HCT116 (cell line): ENCODE measurements around the gene CLDN15. TPM values are rescaled to one million over a fixed set of nuclear protein-coding genes. Genes with fewer than 3 reads are reported as not detected.

Experiments
- ATAC-seq: fragments of 200-7000 bp; cut with Tn5 transposase; 2 replicates; pipeline ENCODE4 v1.9.1; 2020; ENCODE audit warnings: mild to moderate bottlenecking, moderate library complexity
- BruUV-seq: library from RNA; stranded (reverse); fragments of 400-500 nt; replicated peaks from 2 replicates; lab custom pipeline; 2021; lab: Mats Ljungman, UMichigan
- CTCF ChIA-PET: fragments of 300-600 bp; sonication (Branson Sonifier 250); formaldehyde crosslinking; loops from one replicate; lab custom pipeline; 2021; ENCODE audit warnings: antibody characterized with exemption; lab: Charles Lee
- POLR2A ChIA-PET: fragments of 300-600, 350-600 bp; sonication (Branson Sonifier 250); formaldehyde crosslinking; loops from one replicate; lab custom pipeline; 2021; ENCODE audit warnings: antibody characterized with exemption; lab: Charles Lee
- RAD21 ChIA-PET, 2 experiments: fragments of 300-600 bp; sonication (Branson Sonifier 250); formaldehyde crosslinking; loops; one replicate each; lab custom pipeline; 2023; ENCODE audit warnings: low total read pairs in 2 of 2; ENCODE audit not compliant: uncharacterized antibody in 2 of 2, unreplicated experiment in 2 of 2, low non-redundant PET in 1 of 2; lab: Charles Lee
- DNase-seq: peaks from one replicate; pipeline ENCODE4 v3.0.0-alpha.2; 2010; ENCODE audit warnings: low read depth, low spot score
- H2AFZ ChIP-seq: fragments of 200-600 bp; shearing (Covaris generic), sonication (generic); 2 replicates; pipeline ENCODE4 v1.6.1; 2017; ENCODE audit warnings: low read depth, mixed run types, mixed read lengths, antibody characterized with exemption, low read length; ENCODE audit not compliant: poor library complexity, severe bottlenecking
- H3K27ac ChIP-seq: 2 replicates; pipeline ENCODE4 v1.5.1; 2012; ENCODE audit warnings: low read depth, low read length
- H3K27me3 ChIP-seq: fragments of 200-600 bp; sonication (generic); 2 replicates; pipeline ENCODE4 v1.6.1; 2016; ENCODE audit warnings: mixed run types, low read length, mixed read lengths; ENCODE audit not compliant: insufficient read depth
- H3K36me3 ChIP-seq, 2 experiments: fragments of 200-500 bp in 1 of 2; fragments of 200-600 bp in 1 of 2; sonication (Bioruptor generic) in 1 of 2; sonication (generic) in 1 of 2; 2 replicates each; pipeline versions ENCODE4 v1.5.1 to v1.6.1; 2014 to 2016; ENCODE audit warnings: low read length in 2 of 2, inconsistent platforms in 1 of 2, mixed read lengths in 1 of 2, mixed run types in 1 of 2; ENCODE audit not compliant: insufficient read depth in 2 of 2, control insufficient read depth in 1 of 2
- H3K4me1 ChIP-seq, 2 experiments: fragments of 200-600 bp in 1 of 2; sonication (generic) in 1 of 2; 2 replicates each; pipeline versions ENCODE4 v1.5.1 to v1.6.1; 2012 to 2017; ENCODE audit warnings: low read length in 2 of 2, inconsistent platforms in 1 of 2, mild to moderate bottlenecking in 1 of 2, mixed read lengths in 1 of 2, mixed run types in 1 of 2, moderate library complexity in 1 of 2; ENCODE audit not compliant: insufficient read depth in 2 of 2, control insufficient read depth in 1 of 2
- H3K4me2 ChIP-seq: fragments of 200-600 bp; sonication (generic); 2 replicates; pipeline ENCODE4 v1.6.1; 2017; ENCODE audit warnings: mixed run types, low read length, mixed read lengths
- H3K4me3 ChIP-seq, 2 experiments: fragments of 200-600 bp in 1 of 2; sonication (generic) in 1 of 2; replicated peaks in 1 of 2; 2 replicates each; pipeline ENCODE4 v1.5.1; 2011 to 2016; ENCODE audit warnings: low read length in 2 of 2, control low read depth in 1 of 2, low read depth in 1 of 2, mild to moderate bottlenecking in 1 of 2, mixed read lengths in 1 of 2, mixed run types in 1 of 2
- H3K79me2 ChIP-seq: fragments of 200-600 bp; sonication (generic); 2 replicates; pipeline ENCODE4 v1.6.1; 2017; ENCODE audit warnings: mild to moderate bottlenecking, mixed run types, low read length, moderate library complexity, mixed read lengths; ENCODE audit not compliant: insufficient read depth
- H3K9ac ChIP-seq: fragments of 200-600 bp; sonication (generic); 2 replicates; pipeline ENCODE4 v1.6.1; 2016; ENCODE audit warnings: low read length, mixed read lengths
- H3K9me2 ChIP-seq: fragments of 200-600 bp; sonication (generic), shearing (Covaris generic); 2 replicates; pipeline ENCODE4 v1.6.1; 2017; ENCODE audit warnings: mixed run types, mild to moderate bottlenecking, moderate library complexity; ENCODE audit not compliant: insufficient read depth
- H3K9me3 ChIP-seq, 2 experiments: fragments of 200-500 bp in 1 of 2; fragments of 200-600 bp in 1 of 2; sonication (Bioruptor generic) in 1 of 2; sonication (generic) in 1 of 2; 2 replicates each; pipeline ENCODE4 v1.6.1; 2014 to 2017; ENCODE audit warnings: low read length in 2 of 2, mixed read lengths in 2 of 2, inconsistent platforms in 1 of 2, low read depth in 1 of 2, mild to moderate bottlenecking in 1 of 2, mixed run types in 1 of 2, moderate library complexity in 1 of 2; ENCODE audit not compliant: control insufficient read depth in 1 of 2, insufficient read depth in 1 of 2
- H4K20me1 ChIP-seq: fragments of 200-600 bp; sonication (generic), shearing (Covaris generic); 2 replicates; pipeline ENCODE4 v1.6.1; 2017; ENCODE audit warnings: mixed run types, mild to moderate bottlenecking, moderate library complexity; ENCODE audit not compliant: insufficient read depth
- ATF3 ChIP-seq: IDR thresholded peaks from 2 replicates; pipeline ENCODE4 v1.6.1; 2012
- CBX3 ChIP-seq: IDR thresholded peaks from 2 replicates; pipeline ENCODE4 v1.6.1; 2012; ENCODE audit warnings: low read depth
- CTCF ChIP-seq, 3 experiments: fragments of 200-600 bp in 1 of 3; sonication (generic) in 1 of 3; IDR thresholded peaks in 2 of 3; conservative IDR thresholded peaks in 1 of 3; 2 replicates each; pipeline ENCODE4 v1.5.1; 2012 to 2017; ENCODE audit warnings: low read depth in 2 of 3, low read length in 2 of 3, antibody characterized with exemption in 1 of 3, borderline replicate concordance in 1 of 3, control low read depth in 1 of 3, mild to moderate bottlenecking in 1 of 3, mixed read lengths in 1 of 3, mixed run types in 1 of 3, moderate library complexity in 1 of 3; ENCODE audit not compliant: insufficient read depth in 1 of 3
- EGR1 ChIP-seq: IDR thresholded peaks from 2 replicates; pipeline ENCODE4 v1.6.1; 2012; ENCODE audit warnings: low read depth
- FOSL1 ChIP-seq: IDR thresholded peaks from 2 replicates; pipeline ENCODE4 v1.6.1; 2012; ENCODE audit warnings: low read depth
- POLR2AphosphoS5 ChIP-seq: IDR thresholded peaks from 2 replicates; pipeline ENCODE4 v1.6.1; 2011; ENCODE audit warnings: mild to moderate bottlenecking, low read depth, low read length, moderate library complexity
- RAD21 ChIP-seq: IDR thresholded peaks from 2 replicates; pipeline ENCODE4 v1.6.1; 2012; ENCODE audit warnings: low read depth, mild to moderate bottlenecking
- SIN3A ChIP-seq: IDR thresholded peaks from 2 replicates; pipeline ENCODE4 v1.6.1; 2012; ENCODE audit warnings: low read depth
- SP1 ChIP-seq: IDR thresholded peaks from 2 replicates; pipeline ENCODE4 v1.6.1; 2012; ENCODE audit warnings: low read depth
- SRF ChIP-seq: IDR thresholded peaks from 2 replicates; pipeline ENCODE4 v1.6.1; 2012; ENCODE audit warnings: low read depth
- YY1 ChIP-seq: IDR thresholded peaks from 2 replicates; pipeline ENCODE4 v1.6.1; 2011; ENCODE audit warnings: low read length, low read depth, moderate library complexity, mild to moderate bottlenecking; ENCODE audit not compliant: insufficient replicate concordance; ENCODE audit errors: extremely low read depth
- ZFX ChIP-seq: fragments of 450-650 bp; IDR thresholded peaks from 2 replicates; pipeline ENCODE4 v1.6.1; 2017
- intact Hi-C: fragments of 100-400 bp; cut with micrococcal nuclease; formaldehyde crosslinking; loops from 2 replicates; pipeline ENCODE4 v1.10.0; 2022
- total RNA-seq: library from RNA; stranded (reverse); gene quantifications from one replicate; pipeline ENCODE4 v1.2.1, GENCODE V29; 2021; ENCODE audit not compliant: unreplicated experiment

Gene CLDN15
- total RNA-seq, 1 experiment from 2014 or later, result 16.9 TPM

GRCh38 chr7:101241015-101241363 is 3.4 kb upstream of the CLDN15 start:
- Histone ChIP-seq H3K4me1 (peaks cover 14 to 22% of the 10 kb centered on the region in 2 experiments), H2AFZ (no peak overlapping the region), H3K27ac (no peak overlapping the region), H3K79me2 (peaks cover 36% of the 10 kb centered on the region), H3K4me3 (no peak overlapping the region), H3K36me3 (peaks cover 5 to 9% of the 10 kb centered on the region in 2 experiments; a peak in 2 of 4 replicates), H3K9me3 (no peaks in the 10 kb centered on the region), H3K9ac (no peak overlapping the region), H3K9me2 (no peaks in the 10 kb centered on the region), H4K20me1 (no peaks in the 10 kb centered on the region), H3K4me2 (no peak overlapping the region), H3K27me3 (no peaks in the 10 kb centered on the region)
- ChIA-PET POLR2A (no interaction called here), CTCF (no interaction called here), RAD21 (no interaction called here)
- ATAC-seq, result no peak
- no TSS peak for BruUV-seq
- TF ChIP-seq ATF3 (no peak), SIN3A (no peak), RAD21 (no peak), POLR2AphosphoS5 (no peak), ZFX (no peak), SRF (no peak), FOSL1 (no peak), CTCF (IDR thresholded peaks at IDR 0.05 in 2 of 3, conservative IDR thresholded peaks at IDR 0.05 in 1 of 3; ENCODE audit: borderline replicate concordance in 1 of 3, insufficient read depth in 1 of 3, low read depth in 2 of 3, low read length in 2 of 3) (no peak), CBX3 (no peak), SP1 (no peak), EGR1 (no peak), YY1 (no peak)
- DNase-seq, result no peak
- intact Hi-C loops, result no loop called here
